Mesenteric fat pad (tissue), 1 donor: ENCODE measurements around the gene BCL2. TPM values are rescaled to one million over a fixed set of nuclear protein-coding genes. Genes with fewer than 3 reads are reported as not detected.

Experiments
- DNase-seq: peaks from one replicate; pipeline ENCODE4 v3.0.0-alpha.2; 2020; ENCODE audit warnings: low spot score
- total RNA-seq: library from RNA; stranded (reverse); fragmentation: NEBNext Ultra II Directional; extraction: Animal tissue kit (Norgen Biotek cat#: 25700); gene quantifications from one replicate; pipeline ENCODE4 v1.2.1, GENCODE V29; 2021
- donor health status: DM: yes; HTN: yes; CAD: no.

BCL2 gene
- total RNA-seq, 1 donor from 2014 or later, result 58.7 TPM

GRCh38 chr18:63126134-63127069, 193.2 kb downstream of the BCL2 start:
- no peak for DNase-seq

GRCh38 chr18:63120620-63121019, 198.9 kb downstream of the BCL2 start:
- no peak for DNase-seq

- DNase-seq, result no peak
Observed at GRCh38 chr18:63119647-63120046, 199.9 kb downstream of the BCL2 start.

GRCh38 chr18:63113899-63114565, 205.5 kb downstream of the BCL2 start:
- DNase-seq, result no peak

GRCh38 chr18:63112706-63113105, 206.9 kb downstream of the BCL2 start:
- DNase-seq, result no peak

- no peak for DNase-seq
Observed at GRCh38 chr18:63111671-63112402, 207.7 kb downstream of the BCL2 start.

GRCh38 chr18:63109802-63110201, 209.8 kb downstream of the BCL2 start:
- DNase-seq, result no peak

- no peak for DNase-seq
Observed at GRCh38 chr18:63109022-63109421, 210.5 kb downstream of the BCL2 start.

- no peak for DNase-seq
Observed at GRCh38 chr18:63107931-63108330, 211.6 kb downstream of the BCL2 start.

GRCh38 chr18:63107171-63107845, 212.3 kb downstream of the BCL2 start:
- no peak for DNase-seq

GRCh38 chr18:63106727-63107126, 212.8 kb downstream of the BCL2 start:
- no peak for DNase-seq

- no peak for DNase-seq
Observed at GRCh38 chr18:63105636-63106316, 213.8 kb downstream of the BCL2 start.

GRCh38 chr18:63104868-63105267, 214.7 kb downstream of the BCL2 start:
- DNase-seq, result no peak

GRCh38 chr18:63102941-63103744, 216.4 kb downstream of the BCL2 start:
- DNase-seq, result no peak

GRCh38 chr18:63100630-63101055, 218.9 kb downstream of the BCL2 start:
- no peak for DNase-seq

- no peak for DNase-seq
Observed at GRCh38 chr18:63099848-63100629, 219.5 kb downstream of the BCL2 start.

GRCh38 chr18:63099091-63099840, 220.3 kb downstream of the BCL2 start:
- no peak for DNase-seq
